Measurements from ENCODE around the gene MICAL3. TPM values are rescaled to one million over a fixed set of nuclear protein-coding genes. Genes with fewer than 3 reads are reported as not detected.
"Not testable (repeated sequence)": the region's sequence is repeated elsewhere in the genome, so short reads cannot be mapped to it uniquely, and the experiment has no call there.

Gene MICAL3
- total RNA-seq, 4 donors from 2014 or later = 30.4 to 57.1 (median 37.7) TPM

DNA sequence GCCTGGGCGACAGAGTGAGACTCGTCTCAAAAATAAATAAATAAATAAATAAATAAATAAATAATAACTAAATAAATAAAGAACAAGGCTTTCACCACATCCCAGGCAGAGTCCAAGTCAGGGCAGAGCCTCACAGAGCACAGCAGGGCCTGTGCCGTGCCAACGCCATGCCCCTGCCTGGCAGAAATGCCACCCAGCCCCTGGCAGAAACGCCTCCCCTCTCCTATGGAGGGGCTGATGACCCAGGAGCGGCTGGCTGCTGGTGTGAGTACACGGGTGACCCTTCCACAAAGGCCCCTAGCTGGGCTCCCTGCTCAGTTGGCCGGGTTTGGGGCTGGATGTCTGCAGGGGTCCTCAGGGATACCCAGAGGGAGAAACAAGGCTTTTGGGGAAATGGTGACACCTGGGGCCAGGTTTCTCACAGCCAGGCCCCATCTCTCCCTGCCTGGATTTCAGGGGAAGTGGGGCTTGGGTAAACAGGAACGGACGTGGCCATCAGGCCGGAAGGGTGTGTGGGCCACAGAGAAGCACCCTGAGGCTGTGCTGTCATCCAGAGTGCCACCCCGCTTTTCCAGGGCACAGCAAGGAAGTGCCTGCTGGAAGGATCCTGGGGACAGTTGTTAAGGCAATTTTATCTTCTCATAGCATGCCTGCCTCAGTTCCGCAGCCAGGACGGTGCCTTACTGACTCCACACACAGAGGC lies 255.2 kb downstream of the MICAL3 start:
- Histone ChIP-seq H3K36me3 (no peaks in the 10 kb centered on the region), H3K9me3 (no peaks in the 10 kb centered on the region), H3K27me3 (no peaks in the 10 kb centered on the region), H3K4me3 (no peak overlapping the region), H3K4me1 (peaks cover 28% of the 10 kb centered on the region), H3K27ac (no peak overlapping the region)
- TF ChIP-seq CTCF (IDR thresholded peaks at IDR 0.05) = no peak
- TF ChIP-seq EP300 (IDR thresholded peaks at IDR 0.05) = no peak
- no peak for TF ChIP-seq POLR2A (IDR thresholded peaks at IDR 0.05)
- TF ChIP-seq POLR2AphosphoS5 (IDR thresholded peaks at IDR 0.05) = no peak
- WGBS = 91% methylated on average over 12 of the region's 14 CpGs
- peak in 1 of 2 donors; percentile 52 for DNase-seq (ENCODE audit: low spot score in 2 of 2)

- no peaks in the 10 kb centered on the region for H3K9me3 ChIP-seq
- H3K4me3 ChIP-seq = no peak overlapping the region
- no peak for TF ChIP-seq CTCF (IDR thresholded peaks at IDR 0.05)
- no peak for TF ChIP-seq POLR2A (IDR thresholded peaks at IDR 0.05)
- TF ChIP-seq EP300 (IDR thresholded peaks at IDR 0.05) = no peak
- no peak for TF ChIP-seq POLR2AphosphoS5 (IDR thresholded peaks at IDR 0.05)
- H3K27me3 ChIP-seq = no peaks in the 10 kb centered on the region
- DNase-seq (ENCODE audit: low spot score in 2 of 2) = no peak
- H3K36me3 ChIP-seq = no peaks in the 10 kb centered on the region
- no peak overlapping the region for H3K27ac ChIP-seq
- H3K4me1 ChIP-seq = peaks cover 16% of the 10 kb centered on the region
- 80% methylated on average over 14 of the region's 14 CpGs for WGBS
These were observed 256.9 kb downstream of the MICAL3 start for GRCh38 chr22:17767233-17768065.

- DNase-seq (ENCODE audit: low spot score in 2 of 2); H3K27ac ChIP-seq; H3K4me1 ChIP-seq; H3K9me3 ChIP-seq; H3K36me3 ChIP-seq; H3K4me3 ChIP-seq; H3K27me3 ChIP-seq: not testable (repeated sequence)
- 88% methylated on average over 5 of the region's 5 CpGs for WGBS
These were observed 259.5 kb downstream of the MICAL3 start for GRCh38 chr22:17764852-17765251.

DNA sequence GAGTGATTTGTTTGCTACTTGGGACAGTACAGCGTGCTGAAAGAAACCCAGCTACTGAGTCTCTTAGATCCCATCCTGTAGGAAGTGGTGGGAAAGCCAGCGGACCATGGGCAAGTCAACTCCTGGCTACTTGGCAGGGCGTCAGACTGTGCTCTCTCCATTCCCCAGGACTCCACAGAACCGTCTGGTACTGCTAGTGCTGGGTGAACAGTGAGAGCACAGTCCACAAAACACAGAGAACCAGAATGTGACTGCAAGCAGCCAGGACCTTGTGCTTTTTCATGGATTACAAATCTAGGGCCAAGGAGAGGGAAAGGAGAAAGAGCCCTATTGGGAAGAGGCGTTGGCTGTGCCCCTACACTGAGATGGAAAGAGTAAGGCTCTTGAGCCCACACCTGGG lies 260.3 kb downstream of the MICAL3 start:
- Histone ChIP-seq H3K4me1 (no peaks in the 10 kb centered on the region), H3K4me3 (no peak overlapping the region), H3K36me3 (no peaks in the 10 kb centered on the region), H3K27ac (no peak overlapping the region), H3K9me3 (no peaks in the 10 kb centered on the region), H3K27me3 (no peaks in the 10 kb centered on the region)
- 83% methylated on average over 5 of the region's 5 CpGs for WGBS
- no peak for DNase-seq (ENCODE audit: low spot score in 2 of 2)
- no peak for TF ChIP-seq CTCF (IDR thresholded peaks at IDR 0.05)
- no peak for TF ChIP-seq EP300 (IDR thresholded peaks at IDR 0.05)
- TF ChIP-seq POLR2A (IDR thresholded peaks at IDR 0.05) = no peak
- TF ChIP-seq POLR2AphosphoS5 (IDR thresholded peaks at IDR 0.05) = no peak

- H3K27me3 ChIP-seq; H3K4me1 ChIP-seq; H3K27ac ChIP-seq; H3K36me3 ChIP-seq; H3K4me3 ChIP-seq; H3K9me3 ChIP-seq; DNase-seq (ENCODE audit: low spot score in 2 of 2): not testable (repeated sequence)
- 82% methylated on average over 10 of the region's 10 CpGs for WGBS
These were observed 260.9 kb downstream of the MICAL3 start for GRCh38 chr22:17763442-17763841.

DNA sequence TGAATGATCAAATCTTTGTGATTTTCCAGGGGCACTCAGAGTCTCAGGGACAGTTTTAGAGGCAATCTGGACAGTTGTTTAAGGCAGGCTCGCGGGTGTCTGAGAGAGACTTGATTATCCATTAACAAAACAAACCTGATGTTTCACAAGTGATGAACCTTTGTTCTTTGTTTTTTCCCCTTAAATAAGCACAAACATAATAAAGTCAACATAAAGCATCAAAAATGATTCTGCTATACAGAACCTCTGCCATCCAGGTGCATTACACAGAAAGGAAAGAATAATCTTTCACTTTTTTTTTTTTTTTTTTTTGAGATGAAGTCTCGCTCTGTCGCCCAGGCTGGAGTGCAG lies 263.2 kb downstream of the MICAL3 start:
- H3K9me3 ChIP-seq = no peaks in the 10 kb centered on the region
- H3K4me1 ChIP-seq = no peaks in the 10 kb centered on the region
- H3K27me3 ChIP-seq = no peaks in the 10 kb centered on the region
- H3K27ac ChIP-seq = no peak overlapping the region
- WGBS = 85% methylated on average over 4 of the region's 4 CpGs
- no peak overlapping the region for H3K4me3 ChIP-seq
- H3K36me3 ChIP-seq = no peaks in the 10 kb centered on the region
- no peak for DNase-seq (ENCODE audit: low spot score in 2 of 2)
- TF ChIP-seq CTCF (IDR thresholded peaks at IDR 0.05) (no peak), POLR2A (IDR thresholded peaks at IDR 0.05) (no peak)

Data from suprapubic skin (tissue), 4 donors.